H1 (cell line): ENCODE results near the gene MFNG. TPM values are rescaled to one million over a fixed set of nuclear protein-coding genes. Genes with fewer than 3 reads are reported as not detected.

Experiments
- BCL11A ChIP-seq, 2 experiments: IDR thresholded peaks; one replicate each; pipeline ENCODE4 v1.6.1; 2011; ENCODE audit warnings: low read depth in 2 of 2, low read length in 2 of 2, mild to moderate bottlenecking in 2 of 2
- CHD1 ChIP-seq: IDR thresholded peaks from 2 replicates; pipeline ENCODE4 v1.6.1; 2012; ENCODE audit warnings: low read depth, low read length, improper control_type of control experiment
- CHD7 ChIP-seq: fragments of 300-600 bp; sonication (generic); IDR thresholded peaks from 2 replicates; pipeline ENCODE4 v1.7.1; 2012; ENCODE audit warnings: low read length, moderate library complexity, mild to moderate bottlenecking, inconsistent platforms; ENCODE audit not compliant: insufficient replicate concordance
- EGR1 ChIP-seq: IDR thresholded peaks from 2 replicates; pipeline ENCODE4 v1.6.1; 2011; ENCODE audit warnings: low read depth, low read length, borderline replicate concordance
- JUN ChIP-seq: IDR thresholded peaks from 2 replicates; pipeline ENCODE4 v1.6.1; 2011; ENCODE audit warnings: low read depth, mild to moderate bottlenecking, improper control_type of control experiment, low read length
- PHF8 ChIP-seq: fragments of 200-600 bp; sonication (generic); conservative IDR thresholded peaks from 2 replicates; pipeline ENCODE4 v1.7.1; 2012; ENCODE audit warnings: low read depth, mild to moderate bottlenecking, inconsistent platforms, low read length, moderate library complexity
- RFX5 ChIP-seq: IDR thresholded peaks from 2 replicates; pipeline ENCODE4 v1.6.1; 2011; ENCODE audit warnings: low read depth, low read length, improper control_type of control experiment, borderline replicate concordance
- SRF ChIP-seq: IDR thresholded peaks from 2 replicates; pipeline ENCODE4 v1.6.1; 2011; ENCODE audit warnings: mild to moderate bottlenecking, low read depth, low read length, moderate library complexity
- polyA plus RNA-seq, 7 experiments: library from polyadenylated mRNA; depleted of rRNA in 3 of 7; stranded (reverse) in 5 of 7; unstranded in 2 of 7; fragments of >200 nt in 5 of 7; fragments of 200-250 nt in 2 of 7; gene quantifications; 1 replicate in 5 of 7; 2 replicates in 1 of 7; 4 replicates in 1 of 7; pipeline versions ENCODE4 v1.2.1 to v1.2.3, GENCODE V29; 2011 to 2013; ENCODE audit warnings: missing spikeins in 2 of 7, mixed read lengths in 2 of 7
- total RNA-seq: library from RNA; stranded (reverse); fragmentation: NEBNext Ultra II Directional; extraction: Animal tissue kit (Norgen Biotek cat#: 25700); gene quantifications from 2 replicates; pipeline ENCODE4 v1.2.1, GENCODE V29; 2021

MFNG gene
- total and polyA plus RNA-seq, 2 of the 8 experiments (the other 6 are each of a cell fraction or from before 2014, with no cell fraction given), result 1.7 to 5.5 TPM

- TF ChIP-seq CHD7, result no peak
- TF ChIP-seq JUN, result no peak
- TF ChIP-seq PHF8, result no peak
- TF ChIP-seq RFX5, result no peak
- no peak for TF ChIP-seq SRF
- TF ChIP-seq CHD1, result no peak
- no peak for TF ChIP-seq BCL11A (IDR thresholded peaks at IDR 0.05; ENCODE audit: low read depth in 2 of 2, low read length in 2 of 2)
- no peak for TF ChIP-seq EGR1
These were observed 40.7 kb downstream of the MFNG start (continued) for GRCh38 chr22:37445501-37445900.
